ENCODE data around the gene TTC9B.

DNA sequence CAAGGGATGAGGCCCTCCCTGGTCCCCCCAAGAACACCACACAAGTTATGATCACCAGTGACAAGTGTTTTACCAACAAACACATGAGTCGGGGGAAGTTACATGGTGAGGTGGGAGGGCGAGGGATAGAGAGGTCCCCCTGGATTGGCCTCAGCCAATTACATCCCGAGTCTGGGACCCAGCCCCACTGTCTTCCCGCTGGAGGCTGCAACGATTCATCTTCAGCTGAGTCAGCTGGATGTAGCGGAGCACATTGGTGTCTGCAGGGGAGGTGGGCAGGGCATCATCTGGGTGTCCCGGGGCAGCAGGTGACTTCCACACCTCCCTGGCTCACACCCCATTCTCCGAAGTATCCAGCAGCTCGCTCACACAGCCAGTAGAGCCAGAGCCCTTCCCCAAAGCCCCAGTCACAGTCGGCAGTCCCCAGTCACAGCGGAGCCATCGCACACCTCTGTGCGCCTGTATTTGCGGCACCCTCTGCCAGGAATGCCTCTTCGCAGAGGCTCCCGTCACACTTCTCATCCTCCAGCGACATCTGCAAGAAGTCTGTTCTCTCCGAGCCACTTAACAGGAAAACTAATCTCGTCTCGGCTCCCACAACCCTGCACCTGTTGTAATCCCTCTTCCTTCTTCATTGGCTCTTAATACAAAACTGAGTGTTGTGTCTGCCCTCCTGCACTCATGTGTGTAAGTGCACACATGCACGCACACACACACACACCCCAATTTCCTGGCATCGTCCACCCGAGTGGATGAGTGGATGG is 2.0 kb downstream of the TTC9B start:
- no peak for TF ChIP-seq GATA2 (IDR thresholded peaks at IDR 0.05; ENCODE audit: low read depth, low read length)
- TF ChIP-seq GATA3 (IDR thresholded peaks at IDR 0.05; ENCODE audit: low read depth, low read length) = no peak
